Activated effector memory CD4-positive, alpha-beta T cell treated with Interleukin-2 at 50 U/mL for 16 hours (primary cell): ENCODE data around the gene HACD1.

Source experiments
- DNase-seq: peaks from one replicate; pipeline ENCODE4 v3.0.0-alpha.2; 2020

Gene HACD1, protein sequence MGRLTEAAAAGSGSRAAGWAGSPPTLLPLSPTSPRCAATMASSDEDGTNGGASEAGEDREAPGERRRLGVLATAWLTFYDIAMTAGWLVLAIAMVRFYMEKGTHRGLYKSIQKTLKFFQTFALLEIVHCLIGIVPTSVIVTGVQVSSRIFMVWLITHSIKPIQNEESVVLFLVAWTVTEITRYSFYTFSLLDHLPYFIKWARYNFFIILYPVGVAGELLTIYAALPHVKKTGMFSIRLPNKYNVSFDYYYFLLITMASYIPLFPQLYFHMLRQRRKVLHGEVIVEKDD

DNA sequence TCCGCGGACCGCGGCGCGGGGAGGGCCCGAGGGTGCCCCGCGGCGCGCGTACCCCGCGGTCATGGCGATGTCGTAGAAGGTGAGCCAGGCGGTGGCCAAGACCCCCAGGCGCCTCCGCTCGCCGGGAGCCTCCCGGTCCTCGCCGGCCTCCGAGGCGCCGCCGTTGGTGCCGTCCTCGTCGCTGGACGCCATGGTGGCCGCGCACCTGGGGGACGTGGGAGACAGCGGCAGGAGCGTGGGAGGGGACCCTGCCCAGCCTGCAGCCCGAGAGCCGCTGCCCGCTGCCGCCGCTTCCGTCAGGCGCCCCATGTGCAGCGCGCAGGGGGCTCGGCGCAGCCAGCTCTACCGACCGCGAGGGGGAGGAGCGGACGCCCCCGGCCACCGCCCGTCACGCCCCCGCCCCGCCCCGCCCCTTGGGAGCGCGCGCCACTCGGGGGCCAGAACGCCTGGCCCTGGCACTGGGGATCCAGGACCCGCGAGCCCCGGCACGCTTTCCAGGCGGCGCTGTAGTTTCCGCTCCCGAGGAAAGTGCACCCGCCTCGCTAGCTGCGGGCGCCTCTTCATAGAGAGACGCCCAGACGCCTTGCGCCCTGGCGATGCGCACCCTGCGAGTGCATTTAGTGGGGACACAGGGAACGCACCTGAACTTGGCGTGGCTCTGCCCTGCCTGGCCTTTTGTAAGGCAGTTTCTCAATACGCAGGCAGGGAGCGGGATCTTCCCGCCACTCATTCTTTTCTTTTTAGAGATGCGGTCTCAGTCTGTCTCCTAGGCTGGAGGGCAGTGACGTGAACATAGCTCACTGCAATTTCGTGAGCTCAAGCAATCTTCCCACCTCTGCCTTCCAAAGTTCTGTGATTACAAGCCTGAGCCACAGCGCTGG, at the start of gene HACD1:
Gene HACD1, minus strand, starts transcription at position 344 of the 881 bp plus-strand sequence. Its CDS starts 35 bp downstream, at position 309.
- DNase-seq = peak; percentile 26

DNA sequence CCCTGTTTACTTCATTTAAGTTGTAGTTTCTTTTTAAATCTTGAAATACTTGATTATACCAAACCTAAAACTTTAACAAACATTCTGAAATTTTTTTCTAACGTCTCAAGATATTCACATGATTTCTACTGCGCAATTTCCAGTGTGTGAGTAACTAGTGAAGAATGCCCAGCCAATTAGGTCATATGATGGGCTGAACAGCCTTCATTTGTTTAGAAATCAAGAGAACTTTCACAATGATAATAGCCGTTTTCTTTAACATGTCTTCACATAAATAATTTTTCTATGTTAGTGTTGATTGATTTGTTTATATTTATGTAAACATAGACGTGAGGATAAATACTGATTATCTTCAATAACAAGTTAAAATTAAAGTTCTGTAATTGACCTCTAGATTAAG, 48.6 kb upstream of the HACD1 start:
- no peak for DNase-seq

DNA sequence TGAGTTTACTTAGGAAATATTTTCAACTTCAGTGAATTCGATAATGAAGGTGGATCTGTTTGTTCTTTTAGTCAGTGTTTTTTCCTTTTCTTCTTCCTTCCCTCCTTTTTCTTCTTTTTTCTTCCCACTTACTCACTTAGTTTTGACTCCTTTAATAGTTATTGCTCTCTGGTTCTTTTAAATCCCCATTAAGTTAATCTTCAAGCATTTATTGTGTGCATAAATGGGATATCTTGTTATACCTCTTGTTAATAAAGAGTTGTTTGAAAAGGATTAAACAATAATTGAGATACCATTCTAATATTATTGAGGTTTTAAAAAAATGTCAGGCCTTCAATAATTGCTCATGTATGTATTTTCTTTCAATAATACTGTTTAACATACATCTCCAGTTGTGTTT, 46.3 kb upstream of the HACD1 start:
- no peak for DNase-seq

DNA sequence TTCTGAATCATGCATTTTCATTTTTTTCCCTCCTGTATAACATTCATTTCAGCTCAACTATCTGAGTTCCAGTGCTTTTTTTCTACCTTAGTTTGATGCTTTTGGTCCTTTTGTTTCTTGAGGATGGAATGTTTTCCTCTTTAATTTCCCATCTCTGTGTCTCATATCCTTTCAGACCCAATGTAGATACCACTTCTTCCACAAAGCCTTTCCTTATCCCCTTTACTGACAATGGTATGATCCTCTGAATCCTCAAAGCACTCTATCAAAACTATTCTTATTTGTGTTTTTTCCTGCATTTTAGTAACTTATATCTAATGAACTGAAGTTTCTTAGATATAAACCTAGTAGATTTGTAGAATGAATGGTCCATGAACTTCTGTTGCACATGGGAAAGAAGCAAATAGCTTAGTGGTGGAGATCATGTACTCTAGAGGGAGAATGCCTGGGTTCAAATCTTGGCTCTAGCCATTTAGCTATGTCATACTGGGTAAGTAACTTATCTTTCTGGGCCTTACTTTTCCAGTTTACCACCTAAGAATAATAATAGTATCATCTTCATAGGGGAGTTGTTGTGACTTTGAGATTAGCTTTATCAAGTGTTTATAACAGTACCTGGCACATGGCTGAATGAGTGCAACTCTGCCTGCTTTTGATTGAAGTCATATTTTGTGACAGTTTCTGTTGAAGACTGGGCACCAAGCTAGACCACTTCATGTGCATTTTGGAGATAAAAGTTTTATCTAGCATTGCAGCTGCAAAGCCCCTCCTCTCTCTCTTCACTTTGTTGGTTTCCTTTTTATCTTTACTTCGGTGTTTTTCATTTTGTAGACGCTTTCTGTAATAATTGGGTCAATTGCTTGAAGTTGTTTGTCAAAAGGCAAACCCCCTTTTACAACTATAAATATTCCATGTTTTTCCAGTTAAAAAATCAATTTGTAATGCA, 45.3 kb upstream of the HACD1 start:
- no peak for DNase-seq

DNA sequence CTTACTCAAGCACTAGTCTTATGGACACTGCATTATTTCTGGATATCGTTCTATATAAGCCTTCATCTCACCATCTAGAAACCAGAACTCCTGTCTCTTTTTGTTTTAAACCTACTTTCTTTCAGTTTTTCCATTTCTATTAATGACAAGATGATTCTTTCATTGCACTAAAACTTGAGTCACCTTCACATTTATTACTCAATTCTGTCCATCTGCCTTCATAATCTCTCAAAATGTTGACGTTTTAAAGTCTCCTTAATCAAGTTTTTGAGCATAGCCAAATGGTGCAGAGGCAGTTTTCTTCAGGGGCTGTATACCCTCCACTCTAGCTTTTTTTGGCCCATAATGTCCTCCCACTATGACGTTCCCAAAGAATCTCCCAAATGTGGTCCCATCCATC, 44.3 kb upstream of the HACD1 start:
- DNase-seq = no peak

DNA sequence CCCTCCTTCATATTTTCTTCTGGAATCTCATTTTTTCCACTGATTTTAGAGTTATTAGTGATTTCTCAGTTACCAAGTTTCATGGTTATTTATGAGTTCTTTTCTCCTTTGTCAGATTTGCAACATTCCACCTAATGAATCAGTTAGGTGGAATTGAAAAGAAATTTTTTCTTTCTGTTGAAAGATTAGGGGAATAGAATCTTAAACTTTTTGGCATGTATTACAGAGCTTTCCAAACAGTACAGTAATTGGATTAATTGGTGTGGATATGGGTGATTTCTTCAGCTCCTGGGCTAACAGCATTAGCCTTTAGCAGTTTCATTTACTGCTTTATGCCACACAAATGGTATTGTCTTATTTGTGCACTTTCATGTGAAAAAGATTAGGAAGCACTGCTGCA, 43.7 kb upstream of the HACD1 start:
- DNase-seq = no peak

DNA sequence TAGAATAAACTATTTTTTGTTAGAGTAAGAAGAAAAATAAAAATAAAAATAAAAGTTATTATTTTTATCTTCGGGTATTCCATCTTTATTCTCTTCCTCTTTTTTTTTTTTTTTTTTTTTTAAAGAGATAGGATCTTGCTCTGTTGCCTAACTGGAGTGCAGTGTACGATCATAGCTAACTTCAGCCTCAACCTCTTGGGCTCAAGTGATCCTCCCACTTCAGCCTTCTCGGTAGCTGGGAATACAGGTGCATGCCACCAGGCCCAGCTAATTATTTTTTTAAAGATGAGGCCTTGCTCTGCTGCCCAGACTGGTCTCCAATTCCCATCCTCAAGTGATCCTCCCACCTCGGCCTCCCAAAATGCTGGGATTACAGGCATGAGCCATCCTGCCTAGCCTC, 42.2 kb upstream of the HACD1 start:
- no peak for DNase-seq

DNA sequence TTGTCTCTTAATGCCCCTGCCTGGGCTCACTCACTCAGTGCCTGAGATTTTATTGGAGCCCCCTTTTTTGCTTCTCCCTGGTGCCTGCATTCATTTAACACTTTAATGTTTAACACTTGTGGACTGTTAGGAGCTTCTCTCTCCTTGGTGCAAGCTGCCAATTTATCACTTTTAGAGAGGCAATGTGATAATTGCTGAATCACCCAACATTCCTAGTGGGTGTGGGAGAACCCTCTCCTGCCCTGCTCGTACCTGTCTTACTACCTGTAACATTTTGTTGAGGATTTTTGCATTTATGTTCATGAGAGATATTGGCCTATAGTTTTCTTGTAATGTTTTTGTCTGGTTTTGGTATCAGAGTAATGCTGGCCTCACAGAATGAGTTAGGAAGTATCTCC, 39.9 kb upstream of the HACD1 start:
- DNase-seq = no peak

DNA sequence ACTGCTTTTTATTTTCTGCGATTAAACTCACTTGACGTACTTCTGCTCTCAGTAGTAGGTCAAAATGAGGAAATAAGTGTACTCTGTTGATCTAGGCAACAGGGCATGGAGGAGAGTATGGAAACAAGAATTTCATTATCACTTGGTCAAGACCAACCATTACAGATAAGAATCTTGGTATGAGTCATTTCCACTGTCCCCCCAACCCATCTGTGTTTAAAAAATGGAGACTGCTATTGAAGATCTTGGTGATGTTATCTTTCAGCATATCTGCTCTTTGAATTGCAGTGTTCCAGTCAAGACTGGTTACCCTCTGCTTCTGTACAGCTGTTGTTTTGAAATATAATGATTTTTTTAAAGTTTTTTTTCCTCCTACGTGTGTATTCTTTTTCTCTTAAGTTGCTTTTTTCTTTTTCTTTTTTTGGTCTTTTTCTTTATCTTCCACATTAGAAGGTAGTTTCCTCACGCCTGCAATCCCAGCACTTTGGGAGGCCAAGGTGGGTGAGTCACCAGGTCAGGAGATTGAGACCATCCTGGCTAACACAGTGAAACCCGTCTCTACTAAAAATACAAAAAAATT, 38.5 kb upstream of the HACD1 start:
- DNase-seq = no peak

DNA sequence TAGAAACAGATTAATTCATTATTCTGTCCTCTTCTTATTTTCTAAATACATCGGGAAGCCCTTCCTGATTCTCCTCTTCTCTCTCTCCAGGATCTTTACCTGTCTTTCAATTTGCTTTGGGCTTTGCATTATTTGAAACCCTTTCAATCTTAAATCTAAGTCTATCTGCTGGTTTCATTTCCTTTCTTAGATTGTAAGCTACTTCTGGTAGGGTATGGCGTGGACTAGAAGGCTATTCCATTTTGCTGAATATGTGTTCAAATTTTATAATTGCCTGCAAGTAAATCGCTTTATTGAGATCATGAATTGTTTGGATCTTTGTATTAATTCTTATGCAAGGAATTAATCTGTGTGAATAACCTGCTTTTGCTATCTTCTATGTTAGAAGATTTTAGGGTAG, 37.8 kb upstream of the HACD1 start:
- DNase-seq = no peak

DNA sequence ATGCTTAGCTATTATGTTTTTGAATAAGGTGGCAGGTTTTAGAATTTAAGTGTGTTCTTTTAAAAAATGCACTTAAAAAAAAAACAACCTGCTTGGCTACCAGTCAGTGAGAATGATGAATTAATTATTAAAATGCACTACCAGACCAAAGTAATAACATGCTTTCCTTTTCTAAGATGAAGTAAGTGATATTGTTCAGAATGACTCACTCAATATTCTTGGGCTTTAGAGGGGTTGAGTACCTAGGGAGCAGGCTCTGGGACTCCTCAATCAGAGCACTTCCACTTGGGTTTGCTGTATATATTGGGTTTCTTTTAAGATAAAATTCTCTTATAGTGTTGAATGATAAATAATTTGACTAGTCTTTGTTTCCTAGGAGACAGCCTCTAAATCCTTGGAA, 35.4 kb upstream of the HACD1 start:
- DNase-seq = no peak

DNA sequence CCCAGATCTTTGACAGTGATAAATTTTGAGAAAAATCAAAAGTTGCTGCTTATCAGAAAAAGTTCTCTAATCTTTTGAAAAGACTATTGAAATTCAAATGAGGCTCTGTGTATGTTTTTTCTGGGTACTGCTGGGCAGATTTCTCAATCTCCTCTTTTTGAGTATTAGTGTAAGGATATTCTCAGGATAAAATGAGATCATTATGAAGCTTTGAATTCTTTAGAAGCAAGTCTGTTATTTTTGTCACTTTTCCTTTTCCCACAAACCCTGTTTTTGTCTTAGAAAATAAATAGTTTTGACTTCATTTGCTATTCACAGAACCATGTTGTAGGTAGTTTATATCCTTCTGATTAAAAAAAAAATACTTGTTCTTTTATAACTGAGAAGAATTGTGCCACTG, 34.7 kb upstream of the HACD1 start:
- no peak for DNase-seq

DNA sequence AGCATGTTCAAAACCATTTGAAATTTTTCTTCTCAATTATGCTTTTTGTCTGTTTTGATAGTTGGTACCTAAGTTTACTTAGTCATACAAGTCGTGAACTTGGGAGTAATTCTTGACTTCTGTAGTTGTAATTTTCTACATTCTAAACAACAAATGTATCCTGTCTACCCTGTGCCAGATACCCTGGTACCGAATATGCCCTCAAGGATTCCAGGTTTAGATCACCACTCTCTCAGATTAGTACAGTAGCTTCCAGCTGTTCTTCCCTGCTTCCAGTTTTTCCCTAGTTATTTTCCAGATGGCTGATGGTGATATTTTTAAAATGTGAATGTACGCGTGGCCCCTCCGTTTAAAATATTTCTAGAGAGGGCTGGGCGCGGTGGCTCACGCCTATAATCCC, 33.2 kb upstream of the HACD1 start:
- DNase-seq = no peak

DNA sequence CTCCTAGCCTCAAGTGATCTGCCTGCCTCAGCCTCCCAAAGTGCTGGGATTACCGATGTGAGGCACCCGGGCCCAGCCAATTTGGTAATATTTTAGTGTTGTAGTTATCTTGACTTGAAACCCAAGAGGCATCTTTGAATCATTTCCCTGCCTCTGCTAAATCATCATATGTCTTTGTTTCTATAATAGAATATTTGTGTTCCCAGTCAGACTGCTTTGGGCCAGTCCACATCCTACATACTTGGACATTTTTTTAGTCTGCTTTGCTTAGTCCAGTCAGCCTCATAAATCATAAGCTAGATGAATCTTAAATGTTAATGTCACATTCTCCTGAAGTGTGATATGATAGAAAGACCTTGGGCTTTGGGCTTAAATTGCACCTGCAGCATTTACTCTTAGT, 32.7 kb upstream of the HACD1 start:
- no peak for DNase-seq

DNA sequence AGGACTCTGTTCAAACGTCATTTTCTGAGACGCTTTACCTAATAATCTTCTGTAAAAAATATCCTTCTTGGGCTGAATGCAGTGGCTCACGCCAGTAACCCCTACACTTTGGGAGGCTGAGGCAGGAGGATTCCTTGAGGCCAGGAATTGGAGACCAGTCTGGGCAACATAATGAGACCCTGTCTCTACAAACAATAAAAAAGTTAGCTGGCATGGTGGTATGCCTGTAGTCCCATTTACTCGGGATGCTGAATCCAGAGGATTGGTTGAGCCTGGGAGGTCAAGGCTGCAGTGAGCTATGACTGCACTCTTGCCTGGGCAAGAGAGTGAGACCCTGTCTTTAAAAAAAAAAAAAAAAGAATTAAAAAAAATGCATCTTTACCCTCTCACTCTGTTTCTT, 31.9 kb upstream of the HACD1 start:
- DNase-seq = no peak

DNA sequence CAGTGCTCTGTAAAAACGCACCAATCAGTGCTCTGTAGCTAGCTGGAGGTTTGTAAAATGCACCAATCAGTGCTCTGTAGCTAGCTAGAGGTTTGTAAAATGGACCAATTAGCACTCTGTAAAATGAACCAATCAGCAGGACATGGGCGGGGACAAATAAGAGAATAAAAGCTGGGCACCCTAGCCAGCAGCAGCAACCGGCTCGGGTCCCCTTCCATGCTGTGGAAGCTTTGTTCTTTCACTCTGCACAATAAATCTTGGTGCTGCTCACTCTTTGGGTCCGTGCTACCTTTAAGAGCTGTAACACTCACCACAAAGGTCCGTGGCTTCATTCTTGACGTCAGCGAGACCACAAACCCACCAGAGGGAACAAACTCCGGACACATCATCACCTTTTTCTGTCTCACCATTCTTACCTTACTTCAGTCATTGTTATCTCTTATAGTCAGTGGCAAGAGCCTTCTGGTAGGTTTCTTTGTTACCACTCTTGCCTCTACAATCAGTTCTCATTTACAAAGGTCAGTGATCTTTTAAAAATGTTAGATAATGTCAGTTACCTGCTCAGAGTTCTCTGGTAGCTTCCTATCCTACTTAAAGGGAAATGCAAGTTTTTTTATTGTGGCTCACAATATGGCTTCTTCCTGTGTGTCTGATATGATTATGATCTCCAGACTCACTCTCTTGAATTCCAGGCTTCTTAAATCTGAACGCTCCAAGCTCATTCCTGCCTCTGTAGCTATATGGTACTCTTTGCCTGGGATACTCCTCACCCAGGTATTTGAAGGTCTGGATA, 31.3 kb upstream of the HACD1 start:
- no peak for DNase-seq

DNA sequence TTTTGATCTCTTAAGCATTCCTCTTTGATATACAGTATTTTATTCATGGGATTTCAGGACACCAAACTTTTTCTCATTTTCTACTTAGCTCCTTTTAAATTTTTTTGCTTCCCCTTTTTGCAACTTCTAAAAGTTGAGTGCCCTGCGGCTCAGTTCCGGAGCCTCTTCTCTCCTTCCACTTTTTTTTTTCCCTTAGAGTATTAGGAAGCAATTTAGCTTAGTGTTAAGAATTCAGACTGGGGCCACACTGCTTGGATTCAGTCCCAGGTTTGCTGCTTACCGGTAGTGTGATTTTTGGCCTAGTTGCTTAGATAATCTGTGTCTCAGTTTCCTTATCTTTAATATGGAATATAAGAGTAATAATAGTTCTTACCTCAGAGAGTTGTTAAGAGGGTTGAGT, 30.2 kb upstream of the HACD1 start:
- DNase-seq = no peak

DNA sequence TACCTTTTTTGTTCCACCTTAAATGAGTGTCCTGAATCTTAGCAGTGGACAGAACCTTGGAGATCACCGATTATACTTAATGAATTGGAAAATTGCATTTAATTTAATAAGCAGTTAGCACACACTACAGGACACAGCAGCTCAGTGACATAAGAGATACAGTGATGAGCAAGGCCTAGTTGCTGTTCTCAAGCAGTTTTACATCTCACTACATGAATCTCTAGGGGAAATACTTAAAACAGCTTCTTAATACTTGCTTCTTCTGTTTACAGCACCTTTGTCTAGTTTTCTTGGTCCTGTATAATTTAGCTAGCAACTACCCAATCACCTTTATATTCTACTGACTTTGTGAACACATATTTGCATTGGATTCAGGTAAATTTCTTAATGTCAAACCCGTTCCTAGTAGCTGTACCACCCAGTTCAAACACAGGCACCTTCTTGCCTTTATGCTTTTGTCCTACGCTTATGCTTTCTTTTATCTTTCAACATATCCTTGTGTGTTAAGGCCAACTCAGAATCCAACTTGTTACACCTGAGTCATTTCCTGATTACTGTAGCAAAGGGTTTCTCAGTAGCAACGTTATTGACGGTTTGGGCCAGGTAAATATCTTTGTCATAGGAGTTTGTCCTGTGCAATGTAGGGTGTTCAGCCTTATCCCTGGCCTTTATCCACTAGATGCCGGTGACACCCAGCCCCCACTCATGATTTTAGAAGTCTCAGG, 28.6 kb upstream of the HACD1 start:
- DNase-seq = no peak

DNA sequence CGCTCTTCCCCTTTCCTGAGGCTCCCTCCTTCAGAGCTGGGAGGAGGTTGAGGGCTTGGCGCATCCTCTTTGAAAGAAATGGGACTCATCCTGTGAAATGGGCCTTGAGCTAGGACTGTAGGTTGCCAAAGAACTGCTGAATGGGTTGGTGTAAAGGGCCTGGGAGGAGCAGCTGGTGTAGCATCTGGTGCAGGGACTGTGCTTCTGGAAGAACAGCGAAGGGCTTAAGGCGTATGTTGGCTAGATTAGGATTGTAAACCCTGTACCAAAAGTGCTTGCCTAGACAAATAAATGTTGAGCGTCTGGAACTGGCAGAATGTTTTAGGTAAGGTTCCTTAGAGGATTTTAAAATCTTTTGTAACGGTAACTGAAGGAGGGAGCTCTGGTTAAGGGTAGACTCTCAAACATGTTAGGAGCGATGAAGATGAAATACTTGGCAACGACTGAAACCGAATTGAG, 27.3 kb upstream of the HACD1 start:
- DNase-seq = no peak

DNA sequence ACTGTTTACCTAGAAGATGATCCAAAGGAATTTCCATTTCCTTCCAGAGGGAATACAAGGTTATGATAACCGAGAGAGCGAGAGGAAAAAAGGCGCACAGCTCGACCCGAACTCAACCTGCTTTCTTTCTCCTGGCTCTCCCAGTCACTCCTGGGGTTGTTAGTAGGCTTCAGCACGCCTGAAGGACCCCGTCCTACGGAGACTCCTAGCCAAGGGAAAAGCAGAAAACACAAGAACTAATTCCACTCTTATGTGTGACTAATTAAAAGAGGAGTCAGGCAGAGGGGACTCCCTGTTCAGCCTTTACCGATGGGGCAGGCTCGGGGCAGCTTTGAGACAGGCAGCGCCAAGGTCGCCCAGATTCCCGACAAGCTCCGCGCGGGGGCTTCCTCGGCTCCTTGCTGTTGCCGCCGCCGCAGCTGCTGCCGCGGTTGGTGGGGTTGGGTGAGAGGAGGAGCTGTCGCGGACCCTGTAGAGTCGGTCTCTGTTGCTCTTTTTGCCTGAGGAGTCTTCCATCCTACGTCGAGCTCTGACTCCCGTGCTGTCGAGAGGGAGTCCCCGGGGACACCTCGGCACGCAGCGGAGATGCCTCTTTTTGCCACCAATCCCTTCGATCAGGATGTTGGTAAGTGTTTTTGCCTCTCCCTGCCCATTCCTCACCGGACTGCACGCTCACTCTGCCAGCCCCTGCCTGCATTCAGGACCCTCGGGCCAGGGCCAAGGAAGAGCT, 26.7 kb upstream of the HACD1 start, which contains the start of gene STAM:
Gene STAM, plus strand, starts transcription at position 397 of the 730 bp plus-strand sequence. Its CDS starts 189 bp downstream, at position 586.
- peak; percentile 87 for DNase-seq
